GM18870 (cell line): ENCODE data around the gene IDUA.
"Not testable (repeated sequence)": the region's sequence is repeated elsewhere in the genome, so short reads cannot be mapped to it uniquely, and the experiment has no call there.

Experiments used
- ATAC-seq: cut with Tn5 transposase; IDR thresholded peaks from one replicate; pipeline ENCODE4 v1.9.1; 2021; ENCODE audit warnings: moderate library complexity; ENCODE audit not compliant: unreplicated experiment

The IDUA gene

GRCh38 chr4:986879-987623 lies at the start of gene IDUA:
TSS of gene IDUA (plus strand) at chr4:987044. CDS start at chr4:987085, 41 bp downstream.
- no peak for ATAC-seq

- not testable (repeated sequence) for ATAC-seq
Observed at GRCh38 chr4:939508-939907, 47.3 kb upstream of the IDUA start.

- ATAC-seq: no peak
Observed at GRCh38 chr4:945274-946102, 41.4 kb upstream of the IDUA start.

- ATAC-seq: no peak
Observed at GRCh38 chr4:946103-946450, 40.8 kb upstream of the IDUA start.

DNA sequence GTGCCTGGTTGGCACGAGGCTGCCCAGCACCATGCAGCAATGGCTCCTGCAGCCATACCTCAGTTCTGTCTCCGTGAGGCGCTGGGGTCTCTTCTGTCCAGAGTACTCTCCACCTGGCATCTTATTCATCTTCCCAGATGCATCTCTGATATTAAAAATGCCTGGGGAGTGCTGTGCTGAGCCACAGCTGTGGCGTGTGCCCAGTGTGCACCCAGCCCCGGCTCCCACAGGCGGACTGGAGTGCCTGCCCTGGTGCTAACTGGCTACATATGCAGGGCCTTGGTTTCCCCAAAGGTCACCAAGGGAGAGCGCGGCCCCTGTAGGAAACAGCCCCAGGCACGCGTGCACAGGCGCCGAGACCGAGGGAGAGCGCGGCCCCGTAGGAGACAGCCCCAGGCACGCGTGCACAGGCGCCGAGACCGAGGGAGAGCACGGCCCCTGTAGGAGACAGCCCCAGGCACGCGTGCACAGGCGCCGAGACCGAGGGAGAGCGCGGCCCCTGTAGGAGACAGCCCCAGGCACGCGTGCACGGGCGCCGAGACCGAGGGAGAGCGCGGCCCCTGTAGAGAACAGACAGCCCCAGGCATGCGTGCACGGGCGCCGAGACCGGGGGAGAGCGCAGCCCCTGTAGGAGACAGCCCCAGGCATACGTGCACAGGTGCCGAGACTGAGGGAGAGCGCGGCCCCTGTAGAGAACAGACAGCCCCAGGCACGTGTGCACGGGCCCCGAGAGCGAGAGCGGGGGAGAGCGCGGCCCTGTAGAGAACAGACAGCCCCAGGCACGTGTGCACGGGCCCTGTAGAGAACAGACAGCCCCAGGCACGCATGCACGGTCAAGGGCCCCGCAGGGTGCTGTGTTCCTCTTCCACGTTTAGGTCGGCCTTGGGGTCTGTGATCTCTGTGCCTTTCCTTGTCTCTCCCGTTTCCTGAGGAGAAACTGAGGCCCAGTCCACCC lies 40.0 kb upstream of the IDUA start:
- ATAC-seq: no peak

GRCh38 chr4:947491-947971 lies 39.3 kb upstream of the IDUA start:
- ATAC-seq: no peak

- ATAC-seq: no peak
Observed at GRCh38 chr4:948101-948935, 38.5 kb upstream of the IDUA start.

GRCh38 chr4:948936-949300 lies 37.9 kb upstream of the IDUA start:
- no peak for ATAC-seq

DNA sequence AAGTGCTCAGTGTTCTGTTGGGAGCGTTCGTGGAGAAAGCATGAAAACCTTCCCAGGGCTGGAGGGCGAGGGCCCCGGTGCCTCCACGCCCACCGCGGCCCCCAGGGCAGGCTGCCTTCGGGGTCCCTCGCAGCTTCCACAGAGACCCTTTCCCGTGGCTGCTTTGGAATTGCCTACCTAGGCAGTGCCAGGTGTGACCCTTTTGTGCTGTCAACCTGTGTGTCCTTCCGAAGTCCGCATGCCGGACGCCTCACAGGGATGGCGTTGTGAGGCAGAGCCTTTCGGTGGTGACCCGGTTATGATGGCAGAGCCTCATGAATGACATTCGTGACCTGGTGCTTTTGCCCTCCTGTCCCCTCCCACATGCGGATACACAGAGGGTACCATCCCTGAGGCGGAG lies 37.2 kb upstream of the IDUA start:
- no peak for ATAC-seq

GRCh38 chr4:950136-951020 lies 36.5 kb upstream of the IDUA start:
- no peak for ATAC-seq

DNA sequence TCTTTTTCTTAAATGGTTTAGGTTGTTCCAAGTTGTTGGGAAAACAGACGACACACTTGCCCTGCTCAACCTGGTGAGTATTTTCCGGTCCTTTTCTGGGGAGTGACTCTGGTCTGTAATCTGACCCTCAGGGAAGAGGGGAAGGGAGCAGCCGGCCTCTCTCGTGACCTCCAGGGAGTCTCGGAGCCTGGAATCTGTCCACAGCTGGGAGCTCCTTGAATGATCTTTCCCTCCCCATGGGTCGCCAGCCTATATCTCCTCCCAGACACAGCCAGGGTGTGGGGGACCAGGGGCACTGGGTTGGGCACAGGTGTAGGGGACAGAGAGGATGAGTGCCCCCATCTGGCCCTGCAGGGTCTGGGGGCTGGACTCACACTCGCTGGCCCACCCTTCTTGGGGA lies 35.7 kb upstream of the IDUA start:
- no peak for ATAC-seq

DNA sequence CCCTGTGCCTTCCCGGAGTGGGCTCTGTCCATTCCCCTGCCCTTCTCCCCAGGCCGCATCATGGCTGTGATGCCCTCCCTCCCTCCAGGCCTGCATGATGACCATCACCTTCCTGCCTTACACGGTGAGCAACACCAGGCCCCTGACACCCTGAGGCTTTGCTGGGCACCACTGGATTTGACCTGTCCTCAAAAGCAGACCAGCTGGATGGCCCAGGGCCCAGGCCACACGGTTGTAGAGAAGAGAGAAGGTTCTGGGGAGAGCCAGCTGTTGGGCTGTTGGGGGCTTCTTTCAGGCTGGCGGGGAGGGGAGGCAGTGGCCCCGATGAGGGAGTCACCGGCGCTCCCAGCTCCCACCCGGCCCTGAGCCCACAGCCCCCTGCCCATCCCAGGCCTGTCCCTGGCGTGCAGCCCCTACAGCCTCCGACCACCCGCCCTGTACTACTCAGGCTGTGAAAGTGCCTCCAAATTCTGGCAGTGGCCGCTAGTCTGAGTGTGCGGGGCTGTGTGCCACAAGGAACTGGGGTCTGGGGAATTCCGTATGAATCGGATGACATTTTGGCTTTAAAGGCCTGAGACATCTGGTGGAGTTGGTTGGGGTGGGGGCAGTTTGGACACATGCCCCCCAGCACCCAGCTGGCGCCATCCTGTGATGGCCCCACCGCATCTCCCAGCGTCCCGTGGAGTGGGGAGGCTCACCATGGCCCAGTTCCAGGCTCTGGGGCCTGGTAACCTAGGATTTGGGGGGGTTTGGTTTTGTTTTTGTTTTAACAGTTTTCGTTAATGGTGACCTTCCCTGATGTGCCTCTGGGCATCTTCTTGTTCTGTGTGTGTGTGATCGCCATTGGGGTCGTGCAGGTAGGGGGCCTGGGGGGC lies 35.0 kb upstream of the IDUA start:
- ATAC-seq: no peak

DNA sequence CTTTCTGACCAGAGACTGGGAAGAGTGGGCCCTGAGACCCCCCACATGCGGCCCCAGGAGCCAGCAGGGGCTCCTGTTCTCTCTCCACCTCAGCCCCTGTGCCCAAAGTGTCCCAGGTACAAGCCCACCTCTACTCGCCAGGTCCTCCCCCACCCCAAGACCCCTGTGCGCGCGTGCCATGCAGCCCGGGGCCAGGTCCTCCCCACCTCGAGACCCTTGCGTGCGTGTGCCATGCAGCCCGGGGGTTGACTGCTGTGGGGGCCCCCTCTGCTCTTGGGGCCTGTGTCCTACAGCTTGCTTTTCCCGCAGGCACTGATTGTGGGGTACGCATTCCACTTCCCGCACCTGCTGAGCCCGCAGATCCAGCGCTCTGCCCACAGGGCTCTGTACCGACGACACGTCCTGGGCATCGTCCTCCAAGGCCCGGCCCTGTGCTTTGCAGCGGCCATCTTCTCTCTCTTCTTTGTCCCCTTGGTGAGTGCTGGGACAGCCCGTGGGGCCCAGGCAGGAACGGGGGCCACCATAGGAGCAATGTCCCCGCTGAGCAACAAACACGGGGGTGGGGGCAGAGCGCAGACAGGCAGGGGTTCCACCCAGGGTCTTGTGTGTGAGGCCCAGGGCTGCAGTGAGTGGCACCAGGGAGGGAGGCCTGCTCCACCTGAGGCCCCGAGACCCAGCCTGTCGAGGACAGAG lies 33.8 kb upstream of the IDUA start:
- ATAC-seq: no peak

DNA sequence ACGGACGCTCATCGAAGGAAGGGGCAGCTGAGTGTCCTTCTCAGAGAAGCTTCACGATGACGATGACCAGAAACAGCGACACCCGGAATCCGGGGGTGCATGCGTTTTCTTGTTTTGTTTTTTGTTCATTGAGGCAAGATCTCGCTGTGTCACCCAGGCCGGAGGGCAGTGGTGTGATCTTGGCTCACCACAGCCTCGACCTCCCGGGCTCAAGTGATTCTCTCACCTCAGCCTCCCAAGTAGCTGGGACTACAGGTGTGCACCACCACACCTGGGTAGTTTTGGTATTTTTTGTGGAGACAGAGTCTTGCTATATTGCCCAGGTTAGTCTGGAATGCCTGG lies 33.3 kb upstream of the IDUA start:
- ATAC-seq: no peak

DNA sequence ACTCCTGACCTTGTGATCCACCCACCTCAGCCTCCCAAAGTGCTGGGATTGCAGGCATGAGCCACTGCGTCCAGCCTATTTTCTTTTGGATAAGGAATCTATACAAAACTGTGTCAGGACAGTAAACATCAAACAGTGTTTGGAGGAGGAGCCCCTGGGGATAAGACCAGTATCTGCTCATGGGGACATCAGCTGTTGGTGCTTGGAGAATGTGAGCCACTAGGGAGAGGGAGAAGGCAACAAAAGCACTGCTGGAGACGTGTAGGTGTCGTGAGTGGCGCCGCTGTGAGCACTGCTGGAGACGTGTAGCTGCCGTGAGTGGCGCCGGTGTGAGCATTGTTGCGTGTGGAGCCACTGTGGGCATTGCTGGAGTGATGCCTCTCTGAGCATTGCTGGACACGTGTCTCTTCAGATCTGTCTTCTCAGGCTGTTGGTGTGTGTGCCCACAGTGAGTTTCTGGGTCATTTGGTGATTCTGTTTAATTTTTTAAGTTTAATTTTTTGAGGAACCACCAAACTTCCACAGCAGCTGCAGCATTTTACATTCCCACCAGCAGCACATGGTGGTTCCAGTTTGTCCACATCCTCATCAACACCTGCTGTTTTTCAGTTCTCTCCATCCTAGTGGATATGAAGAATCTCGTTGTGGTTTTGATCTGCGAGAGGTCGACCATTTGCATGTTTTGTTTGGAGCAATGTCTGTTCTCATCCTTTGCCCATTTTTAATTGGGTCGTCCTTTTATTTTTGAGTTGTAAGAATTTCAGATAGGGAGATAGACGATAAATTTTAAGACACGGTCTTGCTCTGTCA lies 32.4 kb upstream of the IDUA start:
- ATAC-seq: no peak

GRCh38 chr4:955161-955921 lies 31.5 kb upstream of the IDUA start:
- no peak for ATAC-seq
